ENCODE measurements around the gene PIGB.
"Not testable (repeated sequence)": the region's sequence is repeated elsewhere in the genome, so short reads cannot be mapped to it uniquely, and the experiment has no call there.

PIGB gene

DNA sequence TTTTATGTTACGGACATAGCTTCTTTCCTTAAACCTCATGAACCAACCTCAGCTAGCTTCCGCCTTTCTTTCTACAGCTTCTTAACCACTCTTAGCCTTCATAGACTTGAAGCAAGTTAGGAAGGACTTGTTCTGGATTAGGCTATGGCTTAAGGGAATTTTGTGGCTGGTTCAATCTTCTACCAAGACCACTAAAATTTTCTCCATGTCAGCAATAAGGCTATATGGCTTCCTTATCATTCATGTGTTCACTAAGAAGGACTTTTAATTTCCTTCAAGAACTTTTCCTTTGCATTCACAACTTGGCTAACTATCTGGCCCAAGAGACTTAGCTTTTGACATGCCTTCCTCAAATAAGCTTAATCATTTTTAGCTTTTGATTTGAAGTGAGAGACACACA is 64.7 kb downstream of the PIGB start:
- DNase-seq (ENCODE audit: low read depth), result no peak

GRCh38 chr15:55387027-55387426 is 68.0 kb downstream of the PIGB start:
- DNase-seq (ENCODE audit: low read depth), result no peak

- DNase-seq (ENCODE audit: low read depth), result no peak
Measured at GRCh38 chr15:55389264-55389607, 70.2 kb downstream of the PIGB start.

GRCh38 chr15:55394694-55395093 is 75.7 kb downstream of the PIGB start:
- DNase-seq (ENCODE audit: low read depth), result no peak

DNA sequence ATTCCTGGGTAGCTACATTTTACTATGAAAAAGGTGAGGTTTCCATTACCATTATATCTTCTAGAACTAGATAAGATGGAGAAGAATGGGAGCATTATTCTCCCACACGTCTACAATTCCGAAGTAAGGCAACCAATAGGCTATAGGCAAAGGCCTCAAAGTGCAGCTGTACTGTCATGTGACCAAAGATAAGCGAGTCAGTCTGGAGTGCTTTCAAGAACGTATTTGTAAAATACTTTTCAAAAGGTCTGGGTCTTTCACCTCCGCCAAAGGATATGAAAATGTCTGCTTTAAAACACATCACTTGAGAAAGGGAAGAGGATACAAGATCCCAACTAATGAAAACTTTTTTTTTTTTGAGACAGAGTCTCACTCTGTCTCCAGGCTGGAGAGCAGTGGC is 79.2 kb downstream of the PIGB start:
- no peak for DNase-seq (ENCODE audit: low read depth)

DNA sequence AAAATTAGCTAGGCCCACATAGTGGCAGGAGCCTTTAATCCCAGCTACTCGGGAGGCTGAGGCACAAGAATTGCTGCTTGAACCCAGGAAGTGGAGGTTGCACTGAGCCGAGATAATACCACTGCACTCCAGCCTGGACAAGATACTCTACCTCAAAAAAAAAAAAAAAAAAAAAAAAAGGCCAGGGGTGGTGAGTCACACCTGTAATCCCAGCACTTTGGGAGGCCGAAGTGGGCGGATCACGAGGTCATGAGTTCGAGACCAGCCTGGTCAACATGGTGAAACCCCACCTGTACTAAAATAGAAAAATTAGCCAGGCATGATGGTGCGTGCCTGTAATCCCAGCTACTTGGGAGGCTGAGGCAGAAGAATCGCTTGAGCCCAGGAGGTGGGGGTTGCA is 81.0 kb downstream of the PIGB start:
- DNase-seq (ENCODE audit: low read depth), result not testable (repeated sequence)

- no peak for DNase-seq (ENCODE audit: low read depth)
Measured at GRCh38 chr15:55401786-55402246, 82.8 kb downstream of the PIGB start.

DNA sequence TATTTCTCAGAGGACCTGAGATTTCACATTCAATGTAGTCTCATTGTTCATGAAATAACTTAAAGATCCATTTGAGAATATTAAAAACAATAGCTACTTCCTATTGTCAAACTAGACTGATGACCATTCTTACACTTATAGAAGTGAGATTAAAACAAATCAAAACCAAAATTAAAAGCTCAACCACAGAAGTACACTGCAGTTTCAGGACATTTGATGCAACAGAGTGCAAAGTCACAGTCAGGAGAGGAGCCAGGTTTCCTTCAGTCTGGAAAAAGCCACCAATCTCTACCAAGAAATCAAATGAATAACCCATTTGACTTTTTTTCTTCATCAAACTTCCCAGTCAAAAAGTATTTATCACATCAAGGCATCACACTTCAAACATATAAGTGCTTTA is 83.7 kb downstream of the PIGB start:
- no peak for DNase-seq (ENCODE audit: low read depth)

DNA sequence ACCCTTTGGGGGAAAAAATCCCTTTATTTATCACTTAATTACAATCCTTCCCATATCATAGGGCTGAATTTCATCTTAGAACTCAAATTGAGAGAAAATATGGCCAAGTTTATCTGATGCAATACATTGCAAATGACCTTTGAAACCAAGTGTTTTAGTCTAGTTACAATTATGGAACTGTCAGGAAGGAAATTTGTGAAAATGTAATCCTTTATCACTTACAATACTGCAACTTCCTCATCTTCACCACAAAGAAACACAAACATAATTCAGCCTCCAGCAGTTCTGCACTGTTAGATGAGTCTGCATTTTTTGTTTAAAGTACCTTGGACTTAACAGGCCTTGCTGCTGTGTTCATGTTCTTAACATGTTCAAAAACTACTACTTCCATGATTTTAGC is 84.5 kb downstream of the PIGB start:
- no peak for DNase-seq (ENCODE audit: low read depth)

Measured in stimulated activated CD8-positive, alpha-beta memory T cell treated with anti-CD3 and anti-CD28 coated beads, Interleukin-4, amount 100 ng/mL, for 24 hours (primary cell).